HEK293 (cell line): Measurements from ENCODE around the gene MLPH.

ENCODE experiments used
- CTCF ChIA-PET: fragments of 350-600 bp; formaldehyde crosslinking; extraction: SDS; loops from one replicate; lab custom pipeline; 2021; ENCODE audit warnings: antibody characterized with exemption; lab: Yijun Ruan, JAX
- POLR2A ChIA-PET: fragments of 300-600 bp; formaldehyde crosslinking; extraction: SDS; loops from one replicate; lab custom pipeline; 2020; ENCODE audit warnings: antibody characterized with exemption, inconsistent platforms; lab: Yijun Ruan, JAX
- H3K27ac ChIP-seq: fragments of 200-500 bp; sonication (Bioruptor generic); 2 replicates; pipeline ENCODE4 v1.5.1; 2014; ENCODE audit warnings: low read depth, low read length, control low read depth, inconsistent platforms; ENCODE audit errors: extremely low read depth
- H3K36me3 ChIP-seq, 2 experiments: fragments of 200-500 bp in 1 of 2; sonication (Bioruptor generic) in 1 of 2; 1 replicate in 1 of 2; 2 replicates in 1 of 2; pipeline ENCODE4 v1.5.1; 2014 to 2017; ENCODE audit warnings: inconsistent platforms in 2 of 2, low read length in 2 of 2; ENCODE audit not compliant: control insufficient read depth in 2 of 2, insufficient read depth in 1 of 2
- H3K4me1 ChIP-seq: fragments of 200-500 bp; sonication (Bioruptor generic); 2 replicates; pipeline ENCODE4 v1.5.1; 2014; ENCODE audit warnings: mild to moderate bottlenecking, low read length, inconsistent platforms; ENCODE audit not compliant: control insufficient read depth, insufficient read depth
- H3K4me3 ChIP-seq: 2 replicates; pipeline ENCODE4 v1.5.1; 2011; ENCODE audit warnings: low read depth, mild to moderate bottlenecking, control low read depth, low read length, moderate library complexity
- H3K9me3 ChIP-seq: fragments of 200-500 bp; sonication (Bioruptor generic); 2 replicates; pipeline ENCODE4 v1.5.1; 2014; ENCODE audit warnings: low read depth, low read length, inconsistent platforms; ENCODE audit not compliant: control insufficient read depth, insufficient read depth
- REPIN1 ChIP-seq: fragments of 450-650 bp; formaldehyde crosslinking; IDR thresholded peaks from 2 replicates; pipeline ENCODE4 v1.5.1; 2017; ENCODE audit warnings: missing biosample characterization, missing genetic modification characterization, low read depth
- SP7 ChIP-seq: fragments of 450-650 bp; formaldehyde crosslinking; IDR thresholded peaks from 2 replicates; pipeline ENCODE4 v1.5.1; 2016; ENCODE audit warnings: missing biosample characterization, missing genetic modification characterization
- TRIM28 ChIP-seq: IDR thresholded peaks from 2 replicates; pipeline ENCODE4 v1.6.1; 2011; ENCODE audit warnings: low read length, control low read depth, borderline replicate concordance
- WT1 ChIP-seq: fragments of 450-650 bp; formaldehyde crosslinking; IDR thresholded peaks from 2 replicates; pipeline ENCODE4 v1.5.1; 2016; ENCODE audit warnings: missing biosample characterization, missing genetic modification characterization
- ZBTB8A ChIP-seq: fragments of 450-650 bp; formaldehyde crosslinking; IDR thresholded peaks from 2 replicates; pipeline ENCODE4 v1.5.1; 2016; ENCODE audit warnings: missing biosample characterization, missing genetic modification characterization
- ZFP69B ChIP-seq: fragments of 450-650 bp; formaldehyde crosslinking; IDR thresholded peaks from 2 replicates; pipeline ENCODE4 v1.5.1; 2016; ENCODE audit warnings: missing biosample characterization, missing genetic modification characterization
- ZIC2 ChIP-seq: fragments of 450-650 bp; formaldehyde crosslinking; IDR thresholded peaks from 2 replicates; pipeline ENCODE4 v1.5.1; 2016; ENCODE audit warnings: missing biosample characterization, missing genetic modification characterization
- ZNF146 ChIP-seq: fragments of 450-650 bp; formaldehyde crosslinking; IDR thresholded peaks from 2 replicates; pipeline ENCODE4 v1.5.1; 2016; ENCODE audit warnings: missing biosample characterization, missing genetic modification characterization
- ZNF184 ChIP-seq: fragments of 450-650 bp; IDR thresholded peaks from 2 replicates; pipeline ENCODE4 v1.5.1; 2018; ENCODE audit warnings: missing biosample characterization, mild to moderate bottlenecking, missing genetic modification characterization
- ZNF2 ChIP-seq: fragments of 450-650 bp; formaldehyde crosslinking; IDR thresholded peaks from 2 replicates; pipeline ENCODE4 v1.5.1; 2016; ENCODE audit warnings: missing biosample characterization, missing genetic modification characterization
- ZNF335 ChIP-seq: fragments of 450-650 bp; formaldehyde crosslinking; conservative IDR thresholded peaks from 2 replicates; pipeline ENCODE4 v1.5.1; 2016; ENCODE audit warnings: missing biosample characterization, missing genetic modification characterization
- ZNF394 ChIP-seq: fragments of 450-650 bp; formaldehyde crosslinking; IDR thresholded peaks from 2 replicates; pipeline ENCODE4 v1.5.1; 2016; ENCODE audit warnings: missing biosample characterization, missing genetic modification characterization, mild to moderate bottlenecking, moderate library complexity, borderline replicate concordance
- ZNF48 ChIP-seq: fragments of 450-650 bp; formaldehyde crosslinking; IDR thresholded peaks from 2 replicates; pipeline ENCODE4 v1.5.1; 2016; ENCODE audit warnings: missing biosample characterization, missing genetic modification characterization
- ZNF501 ChIP-seq: fragments of 450-650 bp; formaldehyde crosslinking; IDR thresholded peaks from 2 replicates; pipeline ENCODE4 v1.5.1; 2016; ENCODE audit warnings: missing biosample characterization, missing genetic modification characterization
- ZNF610 ChIP-seq: fragments of 450-650 bp; formaldehyde crosslinking; IDR thresholded peaks from 2 replicates; pipeline ENCODE4 v1.5.1; 2016; ENCODE audit warnings: missing biosample characterization, missing genetic modification characterization, borderline replicate concordance
- ZNF654 ChIP-seq: fragments of 450-650 bp; formaldehyde crosslinking; IDR thresholded peaks from 2 replicates; pipeline ENCODE4 v1.5.1; 2016; ENCODE audit warnings: low read depth, missing biosample characterization, missing genetic modification characterization
- ZNF837 ChIP-seq: fragments of 450-650 bp; formaldehyde crosslinking; IDR thresholded peaks from 2 replicates; pipeline ENCODE4 v1.5.1; 2016; ENCODE audit warnings: missing biosample characterization, missing genetic modification characterization
- ZSCAN30 ChIP-seq: fragments of 450-650 bp; IDR thresholded peaks from 2 replicates; pipeline ENCODE4 v1.5.1; 2018; ENCODE audit warnings: missing biosample characterization, mild to moderate bottlenecking, missing genetic modification characterization, moderate library complexity
- TF ChIP-seq, protein P1 (sequence below): fragments of 450-650 bp; formaldehyde crosslinking; IDR thresholded peaks from 2 replicates; pipeline ENCODE4 v1.5.1; 2016; ENCODE audit warnings: missing biosample characterization, missing genetic modification characterization
- TF ChIP-seq, protein P2 (sequence below): fragments of 450-650 bp; formaldehyde crosslinking; IDR thresholded peaks from 2 replicates; pipeline ENCODE4 v1.5.1; 2016; ENCODE audit warnings: missing biosample characterization, missing genetic modification characterization
- TF ChIP-seq, protein P3 (sequence below): fragments of 450-650 bp; formaldehyde crosslinking; IDR thresholded peaks from 2 replicates; pipeline ENCODE4 v1.5.1; 2016; ENCODE audit warnings: missing biosample characterization, missing genetic modification characterization
- TF ChIP-seq, protein P4 (sequence below): IDR thresholded peaks from 2 replicates; pipeline ENCODE4 v1.6.1; 2011; ENCODE audit warnings: mild to moderate bottlenecking, low read depth, low read length, borderline replicate concordance
- TF ChIP-seq, protein P5 (sequence below): fragments of 450-650 bp; formaldehyde crosslinking; IDR thresholded peaks from 2 replicates; pipeline ENCODE4 v1.5.1; 2016; ENCODE audit warnings: missing biosample characterization, missing genetic modification characterization
- TF ChIP-seq, protein P6 (sequence below): fragments of 450-650 bp; formaldehyde crosslinking; optimal IDR thresholded peaks from 2 replicates; pipeline ENCODE3; 2016; ENCODE audit warnings: missing biosample characterization, mild to moderate bottlenecking, missing genetic modification characterization
- TF ChIP-seq, protein P7 (sequence below): fragments of 450-650 bp; formaldehyde crosslinking; IDR thresholded peaks from 2 replicates; pipeline ENCODE4 v1.5.1; 2016; ENCODE audit warnings: missing biosample characterization, missing genetic modification characterization

MLPH gene

DNA sequence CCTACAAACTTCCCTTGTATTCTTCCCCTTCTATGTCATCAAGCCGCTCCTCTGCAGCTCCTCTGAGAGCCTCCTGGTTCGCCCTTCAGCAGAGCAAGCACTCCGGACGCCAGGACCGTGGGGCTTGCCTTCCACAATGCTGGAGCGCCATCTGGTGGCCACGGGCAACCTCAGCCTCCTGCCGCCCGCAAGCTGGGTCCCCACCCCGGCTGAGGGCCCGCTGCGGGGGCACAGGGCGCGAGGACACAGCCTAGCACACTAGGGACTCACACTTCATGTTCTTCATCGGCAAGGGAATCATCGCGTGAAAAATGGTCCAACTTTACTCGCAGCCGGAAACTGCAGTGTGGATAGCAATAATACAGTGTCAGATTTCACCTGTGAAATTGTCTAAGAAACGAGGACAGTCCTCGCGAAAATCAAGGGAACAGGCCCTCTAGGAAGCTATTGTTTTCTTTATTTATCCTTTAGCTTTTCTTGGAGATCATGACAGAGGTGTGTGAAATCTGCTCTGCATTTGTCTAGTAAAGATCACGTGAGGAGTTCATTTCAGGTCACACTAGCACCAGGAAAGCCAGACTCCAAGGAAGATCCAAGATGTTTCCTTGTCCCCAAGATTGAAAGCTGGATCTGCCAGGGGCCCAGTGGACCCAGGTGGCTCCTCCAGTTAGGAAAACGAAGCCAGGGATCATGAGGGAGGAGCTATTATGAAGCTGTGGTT, 85.1 kb downstream of the MLPH start:
- Histone ChIP-seq H3K9me3 (no peaks in the 10 kb centered on the region), H3K36me3 (no peaks in the 10 kb centered on the region), H3K4me1 (0 out of 2 replicates have a peak, but pooled peaks cover 3% of the 10 kb centered on the region), H3K27ac (no peak overlapping the region), H3K4me3 (no peak overlapping the region)
- POLR2A ChIA-PET = interaction anchor here (0.9 to 1.0 kb wide), 2 partner anchors 60 to 97 kb away, joined by 3 to 6 read pairs; no protein-coding TSS in a partner anchor
- CTCF ChIA-PET = interaction anchor here (0.5 to 6.5 kb wide), 85 partner anchors 9 to 1257 kb away, joined by 3 to 256 read pairs (median 4); partner anchors contain the start of genes COPS8 and RAB17
- TF ChIP-seq ZNF335 (tag by site-specific recombination) (peak; percentile 47; the same call in 1 of the 2 replicates), ZNF48 (tag by site-specific recombination) (no peak), ZNF394 (tag by site-specific recombination) (peak; percentile 22; the same call in 1 of the 2 replicates), ZIC2 (tag by site-specific recombination) (0 out of 2 replicates have a peak, but pooled peaks have one; percentile 16), ZNF146 (no peak), ZBTB8A (tag by site-specific recombination) (peak; percentile 39; the same call in 1 of the 2 replicates), WT1 (tag by site-specific recombination) (no peak), ZNF501 (tag by site-specific recombination) (0 out of 2 replicates have a peak, but pooled peaks have one; percentile 38), TRIM28 (0 out of 2 replicates have a peak, but pooled peaks have one; percentile 29), ZSCAN30 (tag by site-specific recombination) (0 out of 2 replicates have a peak, but pooled peaks have one; percentile 31), ZNF654 (tag by site-specific recombination) (peak; percentile 81), SP7 (tag by site-specific recombination) (peak; percentile 39; the same call in 1 of the 2 replicates), ZNF184 (tag by site-specific recombination) (no peak), ZNF610 (0 out of 2 replicates have a peak, but pooled peaks have one; percentile 45), ZNF2 (tag by site-specific recombination) (peak; percentile 80), ZFP69B (tag by site-specific recombination) (0 out of 2 replicates have a peak, but pooled peaks have one; percentile 32), ZNF837 (tag by site-specific recombination) (no peak), REPIN1 (no peak)
- TF ChIP-seq, protein P1, sequence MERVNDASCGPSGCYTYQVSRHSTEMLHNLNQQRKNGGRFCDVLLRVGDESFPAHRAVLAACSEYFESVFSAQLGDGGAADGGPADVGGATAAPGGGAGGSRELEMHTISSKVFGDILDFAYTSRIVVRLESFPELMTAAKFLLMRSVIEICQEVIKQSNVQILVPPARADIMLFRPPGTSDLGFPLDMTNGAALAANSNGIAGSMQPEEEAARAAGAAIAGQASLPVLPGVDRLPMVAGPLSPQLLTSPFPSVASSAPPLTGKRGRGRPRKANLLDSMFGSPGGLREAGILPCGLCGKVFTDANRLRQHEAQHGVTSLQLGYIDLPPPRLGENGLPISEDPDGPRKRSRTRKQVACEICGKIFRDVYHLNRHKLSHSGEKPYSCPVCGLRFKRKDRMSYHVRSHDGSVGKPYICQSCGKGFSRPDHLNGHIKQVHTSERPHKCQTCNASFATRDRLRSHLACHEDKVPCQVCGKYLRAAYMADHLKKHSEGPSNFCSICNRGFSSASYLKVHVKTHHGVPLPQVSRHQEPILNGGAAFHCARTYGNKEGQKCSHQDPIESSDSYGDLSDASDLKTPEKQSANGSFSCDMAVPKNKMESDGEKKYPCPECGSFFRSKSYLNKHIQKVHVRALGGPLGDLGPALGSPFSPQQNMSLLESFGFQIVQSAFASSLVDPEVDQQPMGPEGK (tag by site-specific recombination) = peak; percentile 51; the same call in 1 of the 2 replicates
- TF ChIP-seq, protein P2, sequence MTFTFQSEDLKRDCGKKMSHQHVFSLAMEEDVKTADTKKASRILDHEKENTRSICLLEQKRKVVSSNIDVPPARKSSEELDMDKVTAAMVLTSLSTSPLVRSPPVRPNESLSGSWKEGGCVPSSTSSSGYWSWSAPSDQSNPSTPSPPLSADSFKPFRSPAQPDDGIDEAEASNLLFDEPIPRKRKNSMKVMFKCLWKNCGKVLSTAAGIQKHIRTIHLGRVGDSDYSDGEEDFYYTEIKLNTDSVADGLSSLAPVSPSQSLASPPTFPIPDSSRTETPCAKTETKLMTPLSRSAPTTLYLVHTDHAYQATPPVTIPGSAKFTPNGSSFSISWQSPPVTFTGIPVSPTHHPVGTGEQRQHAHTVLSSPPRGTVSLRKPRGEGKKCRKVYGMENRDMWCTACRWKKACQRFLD (tag by site-specific recombination) = no peak
- TF ChIP-seq, protein P3, sequence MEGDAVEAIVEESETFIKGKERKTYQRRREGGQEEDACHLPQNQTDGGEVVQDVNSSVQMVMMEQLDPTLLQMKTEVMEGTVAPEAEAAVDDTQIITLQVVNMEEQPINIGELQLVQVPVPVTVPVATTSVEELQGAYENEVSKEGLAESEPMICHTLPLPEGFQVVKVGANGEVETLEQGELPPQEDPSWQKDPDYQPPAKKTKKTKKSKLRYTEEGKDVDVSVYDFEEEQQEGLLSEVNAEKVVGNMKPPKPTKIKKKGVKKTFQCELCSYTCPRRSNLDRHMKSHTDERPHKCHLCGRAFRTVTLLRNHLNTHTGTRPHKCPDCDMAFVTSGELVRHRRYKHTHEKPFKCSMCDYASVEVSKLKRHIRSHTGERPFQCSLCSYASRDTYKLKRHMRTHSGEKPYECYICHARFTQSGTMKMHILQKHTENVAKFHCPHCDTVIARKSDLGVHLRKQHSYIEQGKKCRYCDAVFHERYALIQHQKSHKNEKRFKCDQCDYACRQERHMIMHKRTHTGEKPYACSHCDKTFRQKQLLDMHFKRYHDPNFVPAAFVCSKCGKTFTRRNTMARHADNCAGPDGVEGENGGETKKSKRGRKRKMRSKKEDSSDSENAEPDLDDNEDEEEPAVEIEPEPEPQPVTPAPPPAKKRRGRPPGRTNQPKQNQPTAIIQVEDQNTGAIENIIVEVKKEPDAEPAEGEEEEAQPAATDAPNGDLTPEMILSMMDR (tag by site-specific recombination) = peak; percentile 99
- TF ChIP-seq, protein P4, sequence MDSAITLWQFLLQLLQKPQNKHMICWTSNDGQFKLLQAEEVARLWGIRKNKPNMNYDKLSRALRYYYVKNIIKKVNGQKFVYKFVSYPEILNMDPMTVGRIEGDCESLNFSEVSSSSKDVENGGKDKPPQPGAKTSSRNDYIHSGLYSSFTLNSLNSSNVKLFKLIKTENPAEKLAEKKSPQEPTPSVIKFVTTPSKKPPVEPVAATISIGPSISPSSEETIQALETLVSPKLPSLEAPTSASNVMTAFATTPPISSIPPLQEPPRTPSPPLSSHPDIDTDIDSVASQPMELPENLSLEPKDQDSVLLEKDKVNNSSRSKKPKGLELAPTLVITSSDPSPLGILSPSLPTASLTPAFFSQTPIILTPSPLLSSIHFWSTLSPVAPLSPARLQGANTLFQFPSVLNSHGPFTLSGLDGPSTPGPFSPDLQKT = no peak
- TF ChIP-seq, protein P5, sequence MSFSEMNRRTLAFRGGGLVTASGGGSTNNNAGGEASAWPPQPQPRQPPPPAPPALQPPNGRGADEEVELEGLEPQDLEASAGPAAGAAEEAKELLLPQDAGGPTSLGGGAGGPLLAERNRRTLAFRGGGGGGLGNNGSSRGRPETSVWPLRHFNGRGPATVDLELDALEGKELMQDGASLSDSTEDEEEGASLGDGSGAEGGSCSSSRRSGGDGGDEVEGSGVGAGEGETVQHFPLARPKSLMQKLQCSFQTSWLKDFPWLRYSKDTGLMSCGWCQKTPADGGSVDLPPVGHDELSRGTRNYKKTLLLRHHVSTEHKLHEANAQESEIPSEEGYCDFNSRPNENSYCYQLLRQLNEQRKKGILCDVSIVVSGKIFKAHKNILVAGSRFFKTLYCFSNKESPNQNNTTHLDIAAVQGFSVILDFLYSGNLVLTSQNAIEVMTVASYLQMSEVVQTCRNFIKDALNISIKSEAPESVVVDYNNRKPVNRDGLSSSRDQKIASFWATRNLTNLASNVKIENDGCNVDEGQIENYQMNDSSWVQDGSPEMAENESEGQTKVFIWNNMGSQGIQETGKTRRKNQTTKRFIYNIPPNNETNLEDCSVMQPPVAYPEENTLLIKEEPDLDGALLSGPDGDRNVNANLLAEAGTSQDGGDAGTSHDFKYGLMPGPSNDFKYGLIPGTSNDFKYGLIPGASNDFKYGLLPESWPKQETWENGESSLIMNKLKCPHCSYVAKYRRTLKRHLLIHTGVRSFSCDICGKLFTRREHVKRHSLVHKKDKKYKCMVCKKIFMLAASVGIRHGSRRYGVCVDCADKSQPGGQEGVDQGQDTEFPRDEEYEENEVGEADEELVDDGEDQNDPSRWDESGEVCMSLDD (tag by site-specific recombination) = peak; percentile 24; the same call in 1 of the 2 replicates
- TF ChIP-seq, protein P6, sequence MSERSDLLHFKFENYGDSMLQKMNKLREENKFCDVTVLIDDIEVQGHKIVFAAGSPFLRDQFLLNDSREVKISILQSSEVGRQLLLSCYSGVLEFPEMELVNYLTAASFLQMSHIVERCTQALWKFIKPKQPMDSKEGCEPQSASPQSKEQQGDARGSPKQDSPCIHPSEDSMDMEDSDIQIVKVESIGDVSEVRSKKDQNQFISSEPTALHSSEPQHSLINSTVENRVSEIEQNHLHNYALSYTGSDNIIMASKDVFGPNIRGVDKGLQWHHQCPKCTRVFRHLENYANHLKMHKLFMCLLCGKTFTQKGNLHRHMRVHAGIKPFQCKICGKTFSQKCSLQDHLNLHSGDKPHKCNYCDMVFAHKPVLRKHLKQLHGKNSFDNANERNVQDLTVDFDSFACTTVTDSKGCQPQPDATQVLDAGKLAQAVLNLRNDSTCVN (tag by site-specific recombination) = peak; percentile 17
- TF ChIP-seq, protein P7, sequence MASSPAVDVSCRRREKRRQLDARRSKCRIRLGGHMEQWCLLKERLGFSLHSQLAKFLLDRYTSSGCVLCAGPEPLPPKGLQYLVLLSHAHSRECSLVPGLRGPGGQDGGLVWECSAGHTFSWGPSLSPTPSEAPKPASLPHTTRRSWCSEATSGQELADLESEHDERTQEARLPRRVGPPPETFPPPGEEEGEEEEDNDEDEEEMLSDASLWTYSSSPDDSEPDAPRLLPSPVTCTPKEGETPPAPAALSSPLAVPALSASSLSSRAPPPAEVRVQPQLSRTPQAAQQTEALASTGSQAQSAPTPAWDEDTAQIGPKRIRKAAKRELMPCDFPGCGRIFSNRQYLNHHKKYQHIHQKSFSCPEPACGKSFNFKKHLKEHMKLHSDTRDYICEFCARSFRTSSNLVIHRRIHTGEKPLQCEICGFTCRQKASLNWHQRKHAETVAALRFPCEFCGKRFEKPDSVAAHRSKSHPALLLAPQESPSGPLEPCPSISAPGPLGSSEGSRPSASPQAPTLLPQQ = peak; percentile 57
